KG1 (cell line): ENCODE measurements around the gene DRC1.
A peak's percentile ranks its signal among the peaks of the same experiment; 100 is the strongest.
"Not testable (repeated sequence)": the region's sequence is repeated elsewhere in the genome, so short reads cannot be mapped to it uniquely, and the experiment has no call there.

Experiments used
- DNase-seq: peaks from one replicate; lab custom pipeline; 2025; lab: John Stamatoyannopoulos, UW

DRC1 gene

DNA sequence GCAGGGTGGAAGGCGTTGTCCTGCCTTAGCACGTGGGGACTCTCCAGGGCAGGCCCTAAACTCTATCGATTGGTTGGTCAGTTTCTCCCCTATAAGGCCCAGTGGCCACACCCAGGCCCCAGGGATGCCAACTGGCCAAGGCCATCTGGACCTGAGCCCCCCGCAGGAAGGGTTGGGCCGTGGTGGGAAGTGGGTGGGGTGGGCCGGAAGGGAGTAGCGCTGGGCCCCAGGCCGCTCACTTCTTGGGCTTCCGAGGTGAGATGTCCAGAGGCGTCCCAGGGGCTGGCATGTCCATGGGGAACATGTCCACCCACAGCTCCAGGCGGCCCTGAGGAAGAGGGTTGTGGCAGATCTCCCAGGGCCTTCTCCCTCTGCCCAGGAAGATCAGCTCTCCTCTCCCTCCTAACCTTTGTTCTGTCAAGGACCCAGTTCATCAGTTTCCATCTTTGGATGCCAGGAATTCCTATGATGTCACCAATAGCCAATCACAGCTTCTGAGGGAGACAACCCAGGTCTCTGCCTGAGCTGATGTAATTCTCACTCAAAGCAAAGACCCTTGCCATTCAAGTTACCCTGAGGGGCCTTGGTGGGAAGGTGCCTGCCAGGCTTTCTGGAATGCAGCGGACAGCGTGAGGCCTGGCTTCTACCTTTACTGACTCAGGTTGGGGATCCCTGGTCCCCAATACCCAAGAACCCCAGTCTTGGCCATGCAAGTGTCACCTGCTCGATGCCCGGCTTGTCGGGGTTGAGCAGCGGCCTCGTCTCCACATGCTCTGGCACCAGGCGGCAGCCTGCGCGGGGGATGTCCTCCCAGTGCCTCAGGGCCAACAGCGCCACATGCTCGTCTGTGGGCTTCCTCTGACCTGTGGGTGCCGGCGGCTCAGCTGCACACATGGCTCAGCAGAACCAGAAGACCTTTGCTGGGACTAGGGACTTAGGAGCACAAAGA is 61.8 kb downstream of the DRC1 start:
- DNase-seq = no peak

DNA sequence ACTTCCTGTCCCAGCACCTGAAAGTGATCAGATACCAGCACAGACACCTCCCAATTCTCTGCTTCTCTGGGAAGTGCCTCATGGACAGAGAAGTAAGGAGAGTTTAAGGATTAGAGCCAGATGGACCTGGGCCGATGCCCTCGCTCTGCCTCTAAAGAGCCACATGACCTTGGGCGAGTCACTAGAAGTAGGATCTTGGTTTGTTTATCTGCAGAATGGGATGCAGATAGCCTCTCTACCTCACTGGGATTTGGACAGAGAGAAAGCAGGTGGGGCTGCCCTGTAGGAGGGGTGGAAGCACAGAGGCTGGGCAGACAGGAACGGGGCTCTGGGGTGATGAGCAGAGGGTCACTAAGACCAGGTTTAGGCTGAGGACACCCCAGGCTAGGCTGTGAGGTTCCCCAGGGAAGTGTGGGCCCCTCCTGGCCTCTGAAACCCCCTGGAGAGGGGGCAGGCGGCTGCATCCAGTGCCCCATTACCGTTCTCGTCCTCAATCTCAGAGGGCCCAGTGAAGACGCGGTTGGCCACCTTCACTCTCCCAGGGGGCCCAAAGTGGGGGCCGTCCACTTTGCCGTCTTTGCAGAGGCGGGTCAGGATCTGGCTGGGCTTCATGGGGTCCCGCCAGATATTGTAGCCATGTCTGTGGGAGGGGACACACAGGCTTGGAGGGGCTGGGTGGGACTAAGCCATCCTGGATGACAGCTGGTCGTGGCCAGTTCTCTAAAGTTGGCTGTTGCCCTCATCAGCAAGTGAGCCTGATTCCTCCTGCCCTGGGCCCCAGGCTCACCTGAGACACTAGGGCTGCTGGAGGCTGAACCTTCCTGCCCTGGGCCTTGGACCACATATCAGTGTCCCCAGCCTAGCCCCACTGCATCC is 62.9 kb downstream of the DRC1 start:
- no peak for DNase-seq

DNA sequence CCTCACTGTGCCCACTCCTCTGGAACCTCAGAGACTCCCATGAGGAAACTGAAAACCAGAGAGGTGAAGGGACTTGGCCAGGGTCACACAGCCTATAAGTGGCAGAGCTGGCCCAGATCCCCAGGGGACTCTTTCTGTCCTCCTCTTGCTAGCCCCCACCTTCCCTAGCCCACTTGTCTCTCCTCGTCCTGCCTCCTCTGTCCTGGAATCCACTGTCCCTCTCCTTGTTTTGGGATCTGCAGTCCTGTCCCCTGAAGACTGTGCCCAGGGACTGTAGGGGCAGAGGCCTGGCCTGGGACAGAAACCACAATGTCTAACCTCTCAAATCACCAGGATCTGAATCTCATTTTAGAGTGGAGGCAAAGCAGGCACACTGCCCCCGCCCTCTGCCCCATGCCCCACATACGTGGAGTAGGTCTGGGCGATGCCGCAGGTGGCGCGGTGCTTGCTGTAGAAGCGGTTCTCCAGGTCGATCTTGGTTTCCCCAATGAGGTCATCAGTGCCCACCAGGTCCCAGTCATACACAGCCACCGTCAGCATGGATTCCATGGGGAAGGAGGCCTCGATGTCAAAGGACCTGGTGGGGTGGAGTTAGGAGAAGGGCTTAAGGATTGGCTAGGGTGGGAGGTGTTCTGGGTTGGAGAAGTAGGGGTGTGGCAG is 63.7 kb downstream of the DRC1 start:
- DNase-seq = no peak

DNA sequence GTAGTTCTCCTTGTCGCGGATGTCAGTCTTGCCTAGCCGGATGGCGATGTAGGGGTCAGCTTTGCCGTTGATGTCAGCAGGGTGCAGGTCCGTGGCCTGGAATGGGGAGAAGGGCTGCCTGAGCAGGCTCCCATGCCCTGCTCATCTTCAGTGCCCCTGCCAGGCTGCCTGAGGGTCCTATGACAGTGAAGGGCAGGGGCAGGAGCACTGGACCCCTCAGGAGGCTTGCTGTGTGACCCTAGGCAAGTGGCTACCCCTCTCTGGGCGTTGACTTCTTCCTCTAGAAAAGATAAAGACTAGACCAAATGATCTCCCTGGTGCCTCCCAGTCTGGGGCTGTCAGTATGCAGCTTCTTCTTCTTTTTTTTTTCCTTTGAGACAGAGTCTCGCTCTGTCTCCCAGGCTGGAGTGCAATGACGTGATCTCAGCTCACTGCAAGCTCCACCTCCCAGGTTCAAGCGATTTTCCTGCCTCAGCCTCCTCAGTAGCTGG is 64.3 kb downstream of the DRC1 start:
- DNase-seq = no peak

GRCh38 chr2:26466662-26467310 is 65.1 kb downstream of the DRC1 start:
- DNase-seq = no peak

DNA sequence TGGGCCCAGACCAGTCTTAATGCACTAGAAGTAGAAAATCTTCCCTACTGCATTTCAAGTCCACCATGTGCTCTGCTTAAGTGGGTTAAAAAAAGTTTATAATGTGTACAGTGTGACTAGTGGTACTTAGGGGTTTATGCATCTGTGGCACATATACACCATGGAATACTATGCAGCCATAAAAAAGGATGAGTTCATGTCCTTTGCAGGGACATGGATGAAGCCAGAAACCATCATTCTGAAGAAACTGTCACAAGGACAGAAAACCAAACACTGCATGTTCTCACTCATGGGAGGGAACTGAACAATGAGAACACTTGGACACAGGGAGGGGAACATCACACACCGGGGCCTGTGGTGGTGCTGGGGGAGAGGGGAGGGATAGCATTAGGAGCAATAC is 66.8 kb downstream of the DRC1 start:
- not testable (repeated sequence) for DNase-seq

GRCh38 chr2:26469092-26469710 is 67.5 kb downstream of the DRC1 start:
- DNase-seq = peak; percentile 95

- no peak for DNase-seq
These were observed 68.2 kb downstream of the DRC1 start for GRCh38 chr2:26469955-26470354.

DNA sequence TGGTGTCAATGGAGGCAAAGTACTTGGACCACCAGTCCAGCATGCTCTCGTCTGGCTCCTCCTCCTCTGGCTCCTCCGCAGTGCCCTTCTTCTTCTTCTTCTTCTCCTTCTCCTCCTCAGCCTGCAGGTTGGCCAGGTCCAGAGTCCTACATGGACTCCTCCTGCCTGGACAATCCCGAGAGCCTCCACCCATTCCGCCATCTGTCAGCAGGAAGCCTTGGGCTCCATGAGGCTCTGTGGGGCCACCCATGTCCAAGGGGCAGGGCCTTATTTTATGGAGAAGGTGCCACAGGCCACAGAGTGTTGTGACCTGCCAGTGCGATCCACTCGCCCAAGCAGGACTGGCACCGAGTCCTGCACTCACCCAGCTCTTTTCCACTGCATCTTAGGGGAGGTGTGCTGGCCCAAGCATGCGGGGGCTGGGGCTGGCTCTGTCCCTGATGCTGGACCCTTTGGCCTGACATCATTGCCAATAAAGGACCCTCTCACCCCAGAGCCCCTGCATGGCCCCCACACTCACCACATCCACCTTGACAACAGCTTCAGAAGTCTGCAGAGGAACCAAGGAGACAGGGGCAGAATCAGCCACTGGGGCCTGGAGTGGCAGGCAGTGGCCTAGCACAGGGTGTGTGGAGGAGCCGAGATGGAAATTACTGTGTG is 69.0 kb downstream of the DRC1 start:
- no peak for DNase-seq

DNA sequence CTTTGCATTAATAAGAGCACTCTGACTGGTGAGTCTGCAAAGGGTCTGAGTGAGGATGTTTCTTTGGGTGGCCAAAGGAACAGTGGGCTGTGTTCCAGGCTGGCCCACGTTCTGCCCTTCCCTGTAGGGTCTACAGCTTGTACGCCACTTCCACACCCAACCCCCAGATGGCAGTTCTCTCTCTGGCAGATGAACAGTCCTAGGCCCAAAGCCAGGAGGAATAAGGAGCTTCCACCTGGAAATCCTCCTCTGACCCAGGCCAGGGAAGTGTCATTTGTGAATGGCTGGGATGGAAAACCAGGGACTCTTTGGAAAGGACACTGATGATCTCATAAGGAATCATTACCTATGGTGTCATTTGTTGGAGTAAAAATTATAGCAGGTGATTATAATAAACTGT is 69.6 kb downstream of the DRC1 start:
- DNase-seq = no peak

GRCh38 chr2:26471766-26472706 is 70.3 kb downstream of the DRC1 start:
- DNase-seq = no peak

DNA sequence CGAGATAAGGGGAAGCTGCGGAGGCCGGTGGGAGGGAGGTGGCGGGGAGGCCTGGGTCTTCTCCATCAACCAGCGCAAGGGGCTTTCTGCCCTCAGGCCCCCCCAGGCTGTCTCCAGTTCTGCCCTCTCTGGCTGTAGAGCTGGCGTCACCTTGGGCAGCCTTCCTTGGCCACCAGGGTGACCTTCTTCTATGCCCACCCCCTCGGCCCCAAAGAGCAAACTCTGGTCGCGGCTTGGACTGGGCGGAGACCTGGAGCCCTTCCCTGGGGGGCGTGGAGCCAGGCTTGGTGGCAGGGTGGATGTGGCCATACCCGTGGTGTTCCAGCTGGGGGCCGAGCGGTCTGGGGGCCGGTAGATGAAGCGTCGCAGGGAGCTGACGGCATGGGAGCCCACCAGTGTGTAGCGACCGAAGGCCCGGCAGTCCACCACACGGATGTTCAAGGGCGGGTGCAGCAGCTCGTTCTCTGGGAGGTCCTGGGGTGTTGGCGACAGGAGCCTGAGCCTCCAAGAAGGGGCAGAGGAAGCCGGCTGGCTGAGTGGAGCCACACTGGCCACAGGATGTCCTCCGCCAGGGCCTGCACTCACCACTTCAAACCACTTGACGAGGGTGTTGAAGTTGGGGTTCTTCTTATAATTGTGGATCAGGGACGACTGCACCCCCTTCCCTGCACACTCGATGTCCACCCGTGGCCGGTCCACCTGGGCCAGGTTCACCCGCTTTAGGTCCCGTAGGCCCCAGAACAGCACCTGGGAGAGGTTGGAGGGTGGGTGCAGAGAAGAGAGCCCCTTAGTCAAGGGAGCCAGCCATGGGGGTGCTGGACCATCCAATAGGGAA is 71.3 kb downstream of the DRC1 start:
- DNase-seq = no peak

DNA sequence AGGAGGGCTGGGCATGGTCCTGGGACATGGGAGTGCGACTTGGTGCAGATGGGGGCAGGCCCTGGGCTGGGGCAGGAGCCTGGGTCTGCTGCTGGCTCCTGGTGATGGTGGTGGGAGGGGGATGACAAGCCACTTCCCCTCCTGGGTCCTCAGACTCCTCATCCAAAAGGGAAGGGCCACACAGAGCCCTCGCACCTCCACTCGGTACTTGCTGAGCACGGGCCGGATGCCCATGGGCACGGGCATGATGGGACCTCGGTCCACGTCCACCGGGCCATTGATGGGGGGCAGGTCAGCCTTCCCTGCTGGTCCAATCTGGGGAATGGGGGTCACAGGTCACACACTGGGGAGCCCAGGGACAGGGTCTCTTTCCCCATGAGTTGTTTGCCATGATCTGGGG is 72.1 kb downstream of the DRC1 start:
- DNase-seq = no peak

DNA sequence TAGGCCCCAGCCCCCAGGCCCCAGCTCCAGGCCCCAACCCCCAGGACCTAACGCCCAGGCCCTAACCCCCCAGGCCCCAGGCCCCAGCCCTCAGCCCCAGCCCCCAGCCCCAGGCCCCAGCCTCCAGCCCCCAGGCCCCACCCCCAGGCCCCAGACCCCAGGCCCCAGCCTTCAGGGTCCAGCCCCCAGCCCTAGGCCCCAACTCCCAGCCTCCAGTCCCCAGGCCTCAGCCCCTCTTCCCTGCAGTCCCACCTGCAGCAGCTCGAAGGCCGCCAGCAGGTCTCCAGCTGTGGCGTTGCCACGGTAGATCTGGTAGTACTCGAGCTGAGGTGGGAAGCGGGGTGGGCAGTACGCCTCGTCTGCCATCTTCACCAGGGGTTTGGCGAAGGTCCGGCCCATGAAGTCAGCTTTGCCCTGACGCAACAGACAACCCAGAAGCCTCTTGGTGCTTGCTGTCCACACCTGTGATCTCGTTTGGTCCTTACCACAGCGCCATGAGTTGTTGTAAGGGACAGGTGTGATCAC is 72.6 kb downstream of the DRC1 start:
- DNase-seq = no peak

DNA sequence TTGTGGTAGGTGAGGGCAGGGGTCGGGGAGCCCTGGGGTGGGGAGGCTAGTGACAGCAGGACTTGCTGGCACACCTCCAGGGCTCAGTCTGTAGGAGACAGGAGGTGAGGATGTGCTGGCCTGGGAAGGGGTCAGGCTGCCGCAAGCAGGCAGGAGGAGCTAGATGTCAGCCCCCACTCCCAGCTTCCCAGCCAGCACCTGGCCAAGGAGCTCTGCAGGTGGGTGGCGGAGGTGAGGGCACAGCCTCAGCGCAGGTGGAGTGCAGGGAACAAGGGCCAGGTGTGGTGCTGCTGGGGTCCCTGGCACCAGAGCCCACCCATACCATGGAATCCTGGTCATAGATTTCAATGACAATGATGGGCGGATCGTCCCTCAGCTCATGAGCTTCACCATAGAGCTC is 73.3 kb downstream of the DRC1 start:
- DNase-seq = no peak

DNA sequence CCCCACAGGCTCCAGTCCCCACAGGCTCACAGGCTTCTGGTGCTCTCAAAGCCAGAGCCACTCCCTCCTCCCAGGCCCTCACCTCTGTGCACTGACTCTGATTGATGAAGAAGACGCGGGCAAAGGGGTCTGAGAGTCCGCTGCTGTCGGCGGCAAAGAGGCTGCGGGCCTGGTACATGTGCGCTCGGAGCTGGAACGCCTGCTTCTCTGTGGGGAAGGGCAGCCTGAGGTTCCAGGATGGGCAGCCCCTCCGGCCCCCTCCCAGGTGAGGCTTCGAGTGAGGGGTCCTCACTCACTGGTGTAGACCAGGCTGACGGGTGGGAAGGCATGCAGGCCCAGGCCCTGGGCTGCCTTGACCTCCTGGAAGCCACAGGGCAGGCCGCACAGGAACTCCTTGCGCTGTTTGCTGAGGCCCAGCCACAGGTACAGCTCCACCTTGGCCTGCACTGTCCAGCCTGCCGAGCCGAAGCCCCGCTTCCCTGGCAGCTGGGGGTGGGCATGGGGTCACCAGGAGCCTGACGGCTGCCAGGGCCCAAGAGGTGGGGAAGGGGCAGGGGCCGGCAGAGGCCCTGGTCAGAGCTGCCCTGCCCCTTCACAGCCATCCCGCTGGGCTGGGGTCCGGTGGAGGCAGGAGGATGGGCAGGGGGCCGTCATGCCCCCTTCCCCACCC is 74.2 kb downstream of the DRC1 start:
- no peak for DNase-seq

- DNase-seq = no peak
These were observed 75.6 kb downstream of the DRC1 start for GRCh38 chr2:26477126-26477910.
